GM12878 (cell line): ENCODE results near the gene SAMD9L. TPM values are rescaled to one million over a fixed set of nuclear protein-coding genes. Genes with fewer than 3 reads are reported as not detected.

ENCODE experiments used
- ATAC-seq: fragments of 200-7000 bp; cut with Tn5 transposase; 3 replicates; pipeline ENCODE4 v1.9.1; 2020; ENCODE audit warnings: mild to moderate bottlenecking, moderate library complexity
- BruUV-seq: library from RNA; stranded (reverse); fragments of 400-500 nt; replicated peaks from 2 replicates; lab custom pipeline; 2021; lab: Mats Ljungman, UMichigan
- CTCF ChIA-PET: fragments of 300-600 bp; sonication (Branson Sonifier 250); formaldehyde crosslinking; extraction: SDS; loops from one replicate; lab custom pipeline; 2021; ENCODE audit warnings: inconsistent platforms; lab: Yijun Ruan, JAX
- POLR2A ChIA-PET: fragments of 350-600 bp; formaldehyde crosslinking; extraction: SDS; loops from one replicate; lab custom pipeline; 2021; ENCODE audit warnings: inconsistent platforms; lab: Charles Lee
- RAD21 ChIA-PET: fragments of 300-600 bp; sonication (Branson Sonifier 250); formaldehyde crosslinking; loops from one replicate; lab custom pipeline; 2023; ENCODE audit warnings: antibody characterized with exemption; ENCODE audit not compliant: unreplicated experiment; lab: Charles Lee
- SMC1A ChIA-PET: fragments of 300-600 bp; sonication (Branson Sonifier 250); formaldehyde crosslinking; loops from one replicate; lab custom pipeline; 2023; ENCODE audit not compliant: unreplicated experiment, uncharacterized antibody; lab: Charles Lee
- DNase-seq: peaks from one replicate; pipeline ENCODE4 v3.0.0-alpha.2; 2011; ENCODE audit warnings: low read depth, low spot score
- FAIRE-seq: peaks from 3 replicates; lab custom pipeline; 2011; peaks lifted over from hg19 to GRCh38; lab: Jason Lieb, UNC
- H2AFZ ChIP-seq: 2 replicates; pipeline ENCODE4 v1.6.0; 2011; ENCODE audit warnings: low read depth, low read length, control low read depth; ENCODE audit not compliant: control insufficient read depth
- H3K27ac ChIP-seq: 2 replicates; pipeline ENCODE4 v1.5.1; 2011; ENCODE audit warnings: control low read depth; ENCODE audit not compliant: control insufficient read depth, insufficient read depth
- H3K27me3 ChIP-seq, 2 experiments: replicated peaks in 1 of 2; 2 replicates each; pipeline versions ENCODE4 v1.6.0 to v1.6.1; 2011; ENCODE audit warnings: low read length in 1 of 2; ENCODE audit not compliant: control insufficient read depth in 2 of 2, insufficient read depth in 2 of 2
- H3K36me3 ChIP-seq, 2 experiments: 2 replicates each; pipeline ENCODE4 v1.5.1; 2011; ENCODE audit warnings: low read length in 1 of 2; ENCODE audit not compliant: control insufficient read depth in 2 of 2, insufficient read depth in 2 of 2
- H3K4me1 ChIP-seq: 2 replicates; pipeline ENCODE4 v1.6.1; 2011; ENCODE audit warnings: mild to moderate bottlenecking, low read length, moderate library complexity, mixed read lengths; ENCODE audit not compliant: control insufficient read depth, insufficient read depth
- H3K4me2 ChIP-seq: 2 replicates; pipeline ENCODE4 v1.6.0; 2011; ENCODE audit warnings: control low read depth; ENCODE audit not compliant: control insufficient read depth, insufficient read depth
- H3K4me3 ChIP-seq: fragments of 200-600 bp; sonication (generic); 2 replicates; pipeline ENCODE4 v1.5.1; 2016
- H3K79me2 ChIP-seq: 2 replicates; pipeline ENCODE4 v1.6.0; 2011; ENCODE audit warnings: low read length; ENCODE audit not compliant: control insufficient read depth, insufficient read depth
- H3K9ac ChIP-seq: 2 replicates; pipeline ENCODE4 v1.8.0; 2011; ENCODE audit warnings: low read length, control low read depth, mixed read lengths; ENCODE audit not compliant: control insufficient read depth, insufficient read depth
- H3K9me3 ChIP-seq: replicated peaks from 3 replicates; pipeline ENCODE4 v1.5.1; 2011; ENCODE audit warnings: mild to moderate bottlenecking, low read length; ENCODE audit not compliant: control insufficient read depth, insufficient read depth
- H4K20me1 ChIP-seq: 2 replicates; pipeline ENCODE4 v1.6.0; 2011; ENCODE audit not compliant: control insufficient read depth, insufficient read depth
- CHD1 ChIP-seq: IDR thresholded peaks from 2 replicates; pipeline ENCODE4 v1.6.1; 2012; ENCODE audit warnings: low read depth, low read length, improper control_type of control experiment
- MTA2 ChIP-seq: fragments of 450-650 bp; IDR thresholded peaks from 2 replicates; pipeline ENCODE4 v1.6.1; 2016; ENCODE audit warnings: low read depth, mild to moderate bottlenecking, moderate library complexity
- MYB ChIP-seq: fragments of 150-350 bp; IDR thresholded peaks from 2 replicates; pipeline ENCODE4 v1.6.1; 2014; ENCODE audit warnings: mild to moderate bottlenecking, low read depth, low read length, borderline replicate concordance
- PAX5 ChIP-seq: IDR thresholded peaks from 2 replicates; pipeline ENCODE4 v1.6.1; 2011; ENCODE audit warnings: low read depth, low read length, borderline replicate concordance
- WGBS: methylation state at CpG from one replicate; pipeline ENCODE4 v1.1.6; 2016; ENCODE audit warnings: low lambda C conversion rate; ENCODE audit not compliant: insufficient replicate concordance, insufficient coverage; ENCODE audit errors: missing lambda C conversion rate; 5-methylcytosine and 5-hydroxymethylcytosine counted together
- in situ Hi-C: fragments of 300-500 bp; cut with MboI; formaldehyde crosslinking; loops from 9 replicates; pipeline ENCODE4 v1.14.3; 2018; ENCODE audit warnings: mixed read lengths
- intact Hi-C: fragments of 100-400 bp; cut with micrococcal nuclease; formaldehyde crosslinking; loops from one replicate; pipeline ENCODE4 v1.14.2; 2022; ENCODE audit not compliant: unreplicated experiment
- polyA plus RNA-seq, 11 experiments: library from polyadenylated mRNA; depleted of rRNA in 4 of 11; unstranded in 6 of 11; stranded (reverse) in 5 of 11; fragments of >200 nt; fragmentation: Nextera tagmentation in 4 of 11; fragmentation: Illumina TruSeq in 1 of 11; extraction: Ambion mirVana in 4 of 11; extraction: Trizol in 1 of 11; gene quantifications; 1 replicate in 1 of 11; 2 replicates in 10 of 11; pipeline versions ENCODE4 v1.2.1 to v1.2.3, GENCODE V29; 2011 to 2016; ENCODE audit warnings: inconsistent platforms in 2 of 11, missing spikeins in 2 of 11, low read depth in 1 of 11
- total RNA-seq, 4 experiments: library from RNA; depleted of rRNA in 3 of 4; stranded (reverse); fragments of >200 nt in 3 of 4; fragmentation: Illumina TruSeq in 1 of 4; extraction: Trizol in 1 of 4; gene quantifications; 2 replicates each; pipeline versions ENCODE4 v1.2.1 to v1.2.3, GENCODE V29; 2013 to 2021
- TF ChIP-seq, protein P1 (sequence below): fragments of 450-650 bp; IDR thresholded peaks from 2 replicates; pipeline ENCODE4 v1.6.1; 2018; ENCODE audit warnings: borderline replicate concordance, mild to moderate bottlenecking; ENCODE audit not compliant: partially characterized antibody

SAMD9L gene
- total and polyA plus RNA-seq, 10 of the 15 experiments (the other 5 are each of a cell fraction or from before 2014, with no cell fraction given) = 22.3 to 51.3 (median 29.6) TPM

DNA sequence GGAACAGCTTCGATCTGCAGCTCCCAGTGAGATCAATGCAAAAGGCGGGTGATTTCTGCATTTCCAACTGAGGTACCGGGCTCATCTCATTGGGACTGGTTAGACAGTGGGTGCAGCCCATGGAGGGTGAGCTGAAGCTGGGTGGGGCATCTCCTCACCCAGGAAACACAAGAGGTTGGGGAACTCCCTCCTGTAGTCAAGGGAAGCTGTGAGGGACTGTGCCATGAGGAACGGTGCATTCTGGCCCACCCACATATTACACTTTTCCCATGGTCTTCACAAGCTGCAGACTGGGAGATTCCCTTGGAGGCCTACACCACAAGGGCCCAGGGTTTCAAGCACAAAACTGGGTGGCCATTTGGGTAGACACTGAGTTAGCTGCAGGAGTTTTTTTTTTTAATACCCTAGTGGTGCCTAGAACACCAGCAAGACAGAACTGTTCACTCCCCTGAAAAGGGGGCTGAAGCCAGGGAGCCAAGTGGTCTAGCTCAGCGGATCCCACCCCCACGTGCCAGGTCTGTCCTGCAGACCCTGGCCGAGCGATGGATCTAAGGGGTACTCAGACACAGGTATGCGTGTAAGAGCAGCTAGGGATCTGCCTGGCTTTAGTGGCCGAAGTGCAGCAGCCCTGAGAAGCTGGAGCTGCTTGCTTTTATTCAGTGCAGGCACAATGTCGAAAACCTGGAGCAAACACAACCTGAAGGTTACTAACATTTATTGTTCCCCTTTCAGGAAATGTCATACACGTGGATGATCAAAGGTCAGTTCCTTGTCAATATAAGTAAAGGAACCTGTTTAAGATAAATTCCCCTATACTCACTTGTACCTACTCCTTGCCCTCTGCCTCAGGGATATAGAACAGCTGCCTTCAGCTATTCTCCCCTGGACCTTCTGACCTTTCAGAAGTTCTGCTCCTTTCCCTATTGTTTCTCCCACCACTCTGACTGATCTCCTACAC lies 27.3 kb downstream of the SAMD9L start:
- Histone ChIP-seq H3K9ac (no peak overlapping the region), H3K79me2 (peaks cover 11% of the 10 kb centered on the region), H3K4me3 (no peak overlapping the region), H3K36me3 (no peaks in the 10 kb centered on the region), H4K20me1 (no peaks in the 10 kb centered on the region), H3K4me2 (no peak overlapping the region), H3K9me3 (no peaks in the 10 kb centered on the region; the same call in 1 of the 3 replicates), H3K27me3 (no peaks in the 10 kb centered on the region), H2AFZ (no peak overlapping the region), H3K4me1 (peaks cover 4% of the 10 kb centered on the region), H3K27ac (no peak overlapping the region)
- FAIRE-seq = no peak
- ChIA-PET SMC1A (interaction anchor here (0.8 to 2.3 kb wide), 5 partner anchors 13 to 90 kb away, joined by 3 to 11 read pairs (median 4); no protein-coding TSS in a partner anchor), POLR2A (interaction anchor here (0.7 kb wide), 1 partner anchor 23 kb away, joined by 4 read pairs; no protein-coding TSS in a partner anchor), CTCF (interaction anchor here (0.9 to 5.3 kb wide), 3 partner anchors 12 to 108 kb away, joined by 3 to 26 read pairs (median 4); no protein-coding TSS in a partner anchor), RAD21 (interaction anchor here (1.0 kb wide), 1 partner anchor 24 kb away, joined by 3 read pairs; no protein-coding TSS in a partner anchor)
- no peak for ATAC-seq
- 80% methylated on average over 12 of the region's 12 CpGs for WGBS
- BruUV-seq = no TSS peak
- intact Hi-C loops (no loop called here), in situ Hi-C loops (no loop called here)
- TF ChIP-seq MTA2 (no peak), MYB (no peak), CHD1 (no peak), PAX5 (no peak)
- TF ChIP-seq, protein P1, sequence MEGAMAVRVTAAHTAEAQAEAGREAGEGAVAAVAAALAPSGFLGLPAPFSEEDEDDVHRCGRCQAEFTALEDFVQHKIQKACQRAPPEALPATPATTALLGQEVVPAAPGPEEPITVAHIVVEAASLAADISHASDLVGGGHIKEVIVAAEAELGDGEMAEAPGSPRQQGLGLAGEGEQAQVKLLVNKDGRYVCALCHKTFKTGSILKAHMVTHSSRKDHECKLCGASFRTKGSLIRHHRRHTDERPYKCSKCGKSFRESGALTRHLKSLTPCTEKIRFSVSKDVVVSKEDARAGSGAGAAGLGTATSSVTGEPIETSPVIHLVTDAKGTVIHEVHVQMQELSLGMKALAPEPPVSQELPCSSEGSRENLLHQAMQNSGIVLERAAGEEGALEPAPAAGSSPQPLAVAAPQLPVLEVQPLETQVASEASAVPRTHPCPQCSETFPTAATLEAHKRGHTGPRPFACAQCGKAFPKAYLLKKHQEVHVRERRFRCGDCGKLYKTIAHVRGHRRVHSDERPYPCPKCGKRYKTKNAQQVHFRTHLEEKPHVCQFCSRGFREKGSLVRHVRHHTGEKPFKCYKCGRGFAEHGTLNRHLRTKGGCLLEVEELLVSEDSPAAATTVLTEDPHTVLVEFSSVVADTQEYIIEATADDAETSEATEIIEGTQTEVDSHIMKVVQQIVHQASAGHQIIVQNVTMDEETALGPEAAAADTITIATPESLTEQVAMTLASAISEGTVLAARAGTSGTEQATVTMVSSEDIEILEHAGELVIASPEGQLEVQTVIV = no peak
- DNase-seq = no peak
